ENCODE results near the gene MRPL2. TPM values are rescaled to one million over a fixed set of nuclear protein-coding genes. Genes with fewer than 3 reads are reported as not detected.

MRPL2 gene
- total RNA-seq, 1 donor, result 20.6 TPM

DNA sequence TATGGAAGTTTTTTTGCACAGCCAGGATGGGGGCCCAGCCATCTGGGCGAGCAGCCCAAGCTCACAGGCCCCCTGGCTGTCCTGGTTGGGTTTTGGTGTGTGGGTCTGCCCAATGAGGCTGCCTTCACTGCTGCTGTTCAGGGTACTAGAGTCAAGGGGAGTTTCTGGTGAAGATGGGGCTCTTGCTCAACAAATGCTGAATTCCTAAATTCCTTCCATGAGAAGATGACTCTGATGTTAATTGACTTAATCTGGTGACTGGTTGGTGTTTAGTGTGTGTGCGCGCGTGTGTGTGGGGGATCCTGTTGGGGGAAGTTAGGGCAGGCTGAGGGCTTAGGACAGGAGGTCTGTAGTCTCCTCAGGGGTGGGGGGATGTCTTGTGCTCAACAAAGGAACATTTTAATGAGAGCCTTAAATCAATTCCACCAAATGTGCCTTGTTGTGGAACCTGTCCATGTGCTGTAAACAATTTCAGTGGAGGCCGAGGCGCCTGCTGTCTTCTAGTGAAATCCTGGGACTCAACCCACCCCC, 18.8 kb upstream of the MRPL2 start:
- peak overlapping the region; percentile 83 for H3K4me2 ChIP-seq (ENCODE audit: insufficient read depth, low read length)
- no peak overlapping the region for H2AFZ ChIP-seq (ENCODE audit: low read length)
- peaks cover 12% of the 10 kb centered on the region for H4K20me1 ChIP-seq (ENCODE audit: insufficient read depth, low read length)
- TF ChIP-seq, protein P1, sequence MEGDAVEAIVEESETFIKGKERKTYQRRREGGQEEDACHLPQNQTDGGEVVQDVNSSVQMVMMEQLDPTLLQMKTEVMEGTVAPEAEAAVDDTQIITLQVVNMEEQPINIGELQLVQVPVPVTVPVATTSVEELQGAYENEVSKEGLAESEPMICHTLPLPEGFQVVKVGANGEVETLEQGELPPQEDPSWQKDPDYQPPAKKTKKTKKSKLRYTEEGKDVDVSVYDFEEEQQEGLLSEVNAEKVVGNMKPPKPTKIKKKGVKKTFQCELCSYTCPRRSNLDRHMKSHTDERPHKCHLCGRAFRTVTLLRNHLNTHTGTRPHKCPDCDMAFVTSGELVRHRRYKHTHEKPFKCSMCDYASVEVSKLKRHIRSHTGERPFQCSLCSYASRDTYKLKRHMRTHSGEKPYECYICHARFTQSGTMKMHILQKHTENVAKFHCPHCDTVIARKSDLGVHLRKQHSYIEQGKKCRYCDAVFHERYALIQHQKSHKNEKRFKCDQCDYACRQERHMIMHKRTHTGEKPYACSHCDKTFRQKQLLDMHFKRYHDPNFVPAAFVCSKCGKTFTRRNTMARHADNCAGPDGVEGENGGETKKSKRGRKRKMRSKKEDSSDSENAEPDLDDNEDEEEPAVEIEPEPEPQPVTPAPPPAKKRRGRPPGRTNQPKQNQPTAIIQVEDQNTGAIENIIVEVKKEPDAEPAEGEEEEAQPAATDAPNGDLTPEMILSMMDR (IDR thresholded peaks at IDR 0.05; ENCODE audit: extremely low read depth, low read depth, low read length), result no peak
- H3K9me3 ChIP-seq (ENCODE audit: low read depth, low read length), result no peaks in the 10 kb centered on the region
- no peaks in the 10 kb centered on the region for H3K27me3 ChIP-seq (ENCODE audit: insufficient read depth, low read length)
- H3K4me1 ChIP-seq (ENCODE audit: insufficient read depth, low read length), result peaks cover 32% of the 10 kb centered on the region
- DNase-seq (ENCODE audit: insufficient read length, low spot score, missing footprints), result peak; percentile 77
- H3K79me2 ChIP-seq (ENCODE audit: insufficient read depth, low read length), result peaks cover 53% of the 10 kb centered on the region
- H3K36me3 ChIP-seq (ENCODE audit: insufficient read depth, low read length), result peaks cover 4% of the 10 kb centered on the region
- peak overlapping the region; percentile 90 for H3K4me3 ChIP-seq (ENCODE audit: insufficient read depth, low read length)
- peak overlapping the region; percentile 58 for H3K27ac ChIP-seq (ENCODE audit: low read depth, low read length)

DNA sequence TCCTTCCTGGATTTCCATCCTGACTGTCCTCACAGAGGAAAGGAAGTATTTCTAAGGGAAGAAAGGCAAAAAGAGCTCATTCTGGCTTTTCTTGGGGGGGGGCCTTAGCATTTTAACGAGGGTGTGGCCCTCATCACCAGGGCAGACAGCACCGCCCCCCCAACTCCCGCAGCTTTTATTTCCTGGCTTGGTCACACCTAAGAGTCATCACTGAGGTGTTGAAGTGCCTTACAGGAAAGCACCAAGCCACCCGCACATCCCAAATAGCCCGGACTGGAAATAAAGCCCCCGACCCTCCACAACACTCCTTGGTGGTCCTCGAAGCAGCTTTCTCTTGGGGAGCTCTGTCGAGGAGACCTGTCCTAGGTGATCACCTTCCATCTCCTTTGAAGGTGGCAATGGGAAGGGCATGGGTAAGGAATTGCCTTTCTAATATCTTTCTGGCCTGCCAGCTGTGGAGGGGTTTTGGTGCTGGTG, 18.1 kb upstream of the MRPL2 start:
- TF ChIP-seq, protein P1 (IDR thresholded peaks at IDR 0.05; ENCODE audit: extremely low read depth, low read depth, low read length), result no peak
- Histone ChIP-seq H3K9me3 (ENCODE audit: low read depth, low read length) (no peaks in the 10 kb centered on the region), H3K79me2 (ENCODE audit: insufficient read depth, low read length) (peaks cover 47% of the 10 kb centered on the region), H4K20me1 (ENCODE audit: insufficient read depth, low read length) (peaks cover 8% of the 10 kb centered on the region), H3K27me3 (ENCODE audit: insufficient read depth, low read length) (no peaks in the 10 kb centered on the region), H2AFZ (ENCODE audit: low read length) (peak overlapping the region; percentile 73), H3K36me3 (ENCODE audit: insufficient read depth, low read length) (peaks cover 5% of the 10 kb centered on the region), H3K4me1 (ENCODE audit: insufficient read depth, low read length) (peaks cover 32% of the 10 kb centered on the region), H3K4me2 (ENCODE audit: insufficient read depth, low read length) (peak overlapping the region; percentile 83), H3K4me3 (ENCODE audit: insufficient read depth, low read length) (peak overlapping the region; percentile 90), H3K27ac (ENCODE audit: low read depth, low read length) (peak overlapping the region; percentile 58)
- DNase-seq (ENCODE audit: insufficient read length, low spot score, missing footprints), result peak; percentile 50

DNA sequence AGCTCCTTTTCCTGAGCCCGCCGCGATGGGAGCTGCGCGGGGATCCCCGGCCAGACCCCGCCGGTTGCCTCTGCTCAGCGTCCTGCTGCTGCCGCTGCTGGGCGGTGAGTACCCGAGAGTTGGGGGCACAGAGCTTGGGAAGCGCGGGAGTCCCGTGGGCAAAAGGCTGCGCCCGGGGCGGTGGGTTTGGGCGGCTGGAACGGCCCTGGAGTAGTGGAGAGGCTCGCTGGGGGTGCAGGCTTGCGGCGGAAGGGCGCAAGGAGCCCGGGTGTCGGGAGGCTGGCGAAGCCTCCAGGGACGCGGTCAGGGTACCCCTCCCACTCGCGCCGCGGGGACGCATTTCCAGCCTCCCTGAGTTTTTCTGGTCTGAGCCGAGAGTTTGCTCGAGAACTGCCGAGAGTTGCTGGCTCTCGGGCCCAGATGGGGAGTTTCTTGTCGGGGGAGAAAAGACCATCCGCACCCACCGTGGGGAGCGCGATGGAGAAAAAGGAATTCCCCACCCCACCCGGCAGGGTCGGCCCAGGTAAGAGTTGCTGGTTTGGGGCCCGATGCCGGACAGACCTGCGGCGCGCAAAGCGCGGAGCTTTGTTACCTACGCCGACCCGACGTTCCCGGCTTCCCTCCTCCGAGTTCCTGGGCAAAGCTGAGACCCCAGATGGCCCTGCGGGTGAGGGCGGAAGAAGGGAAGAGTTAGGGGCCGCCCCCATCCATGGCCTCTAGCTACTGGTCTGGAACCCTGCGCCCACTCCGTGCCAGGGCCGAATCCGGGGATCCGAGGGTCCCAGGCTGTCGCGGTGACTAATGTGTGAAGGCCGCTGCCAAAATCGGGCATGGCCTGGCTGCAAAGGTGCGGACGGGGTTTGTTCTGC, 17.5 kb upstream of the MRPL2 start:
- peak overlapping the region; percentile 73 for H2AFZ ChIP-seq (ENCODE audit: low read length)
- peak; percentile 90 for DNase-seq (ENCODE audit: insufficient read length, low spot score, missing footprints)

More for the DNA sequence above, 17.5 kb upstream of the MRPL2 start:
- H3K27me3 ChIP-seq (ENCODE audit: insufficient read depth, low read length), result no peaks in the 10 kb centered on the region
- peaks cover 8% of the 10 kb centered on the region for H4K20me1 ChIP-seq (ENCODE audit: insufficient read depth, low read length)
- no peaks in the 10 kb centered on the region for H3K9me3 ChIP-seq (ENCODE audit: low read depth, low read length)
- TF ChIP-seq, protein P1 (IDR thresholded peaks at IDR 0.05; ENCODE audit: extremely low read depth, low read depth, low read length), result no peak
- peak overlapping the region; percentile 83 for H3K4me2 ChIP-seq (ENCODE audit: insufficient read depth, low read length)
- peak overlapping the region; percentile 58 for H3K27ac ChIP-seq (ENCODE audit: low read depth, low read length)
- H3K36me3 ChIP-seq (ENCODE audit: insufficient read depth, low read length), result peaks cover 9% of the 10 kb centered on the region
- peaks cover 32% of the 10 kb centered on the region for H3K4me1 ChIP-seq (ENCODE audit: insufficient read depth, low read length)
- H3K4me3 ChIP-seq (ENCODE audit: insufficient read depth, low read length), result peak overlapping the region; percentile 90
- peaks cover 43% of the 10 kb centered on the region for H3K79me2 ChIP-seq (ENCODE audit: insufficient read depth, low read length)

Data from osteoblast (primary cell).